SK-N-SH (cell line): ENCODE data around the gene FAIM2. TPM values are rescaled to one million over a fixed set of nuclear protein-coding genes. Genes with fewer than 3 reads are reported as not detected.

Experiments
- CTCF ChIA-PET: fragments of 300-600, 350-600 bp; formaldehyde crosslinking; extraction: SDS; loops from one replicate; lab custom pipeline; 2021; lab: Yijun Ruan, JAX
- POLR2A ChIA-PET: fragments of 350-600 bp; sonication (Branson Sonifier 250); formaldehyde crosslinking; extraction: SDS; loops from one replicate; lab custom pipeline; 2020; ENCODE audit warnings: antibody characterized with exemption, inconsistent platforms; lab: Yijun Ruan, JAX
- DNase-seq: peaks from one replicate; pipeline ENCODE4 v3.0.0; 2012
- H2AFZ ChIP-seq: fragments of 200-600 bp; sonication (generic); 2 replicates; pipeline ENCODE4 v1.8.1; 2016; ENCODE audit warnings: antibody characterized with exemption, mild to moderate bottlenecking, low read depth
- H3F3A ChIP-seq: fragments of 200-600 bp; sonication (generic); replicated peaks from 2 replicates; pipeline ENCODE3; 2016; ENCODE audit warnings: antibody characterized with exemption, mild to moderate bottlenecking; ENCODE audit not compliant: insufficient read depth
- H3K27ac ChIP-seq, 2 experiments: fragments of 200-500 bp in 1 of 2; fragments of 200-600 bp in 1 of 2; sonication (Bioruptor generic) in 1 of 2; sonication (generic), shearing (Covaris generic) in 1 of 2; 2 replicates each; pipeline versions ENCODE4 v1.5.1 to v1.6.1; 2014 to 2016; ENCODE audit warnings: low read depth in 2 of 2, inconsistent platforms in 1 of 2, low read length in 1 of 2, mild to moderate bottlenecking in 1 of 2, mixed read lengths in 1 of 2
- H3K27me3 ChIP-seq: fragments of 200-600 bp; sonication (generic), shearing (Covaris generic); 2 replicates; pipeline ENCODE4 v1.6.1; 2016; ENCODE audit warnings: mixed run types; ENCODE audit not compliant: insufficient read depth
- H3K36me3 ChIP-seq, 2 experiments: fragments of 200-500 bp in 1 of 2; fragments of 200-600 bp in 1 of 2; sonication (Bioruptor generic) in 1 of 2; sonication (generic) in 1 of 2; replicated peaks in 1 of 2; 2 replicates each; pipeline versions ENCODE3 to v1.5.1; 2014 to 2016; ENCODE audit warnings: low read length in 1 of 2, mild to moderate bottlenecking in 1 of 2; ENCODE audit not compliant: insufficient read depth in 2 of 2, control insufficient read depth in 1 of 2
- H3K4me1 ChIP-seq, 2 experiments: fragments of 200-500 bp in 1 of 2; fragments of 200-600 bp in 1 of 2; sonication (Bioruptor generic) in 1 of 2; sonication (generic), shearing (Covaris generic) in 1 of 2; 2 replicates each; pipeline versions ENCODE4 v1.5.1 to v1.6.1; 2014 to 2016; ENCODE audit warnings: low read depth in 1 of 2, low read length in 1 of 2, mixed run types in 1 of 2; ENCODE audit not compliant: insufficient read depth in 2 of 2, control insufficient read depth in 1 of 2
- H3K4me2 ChIP-seq: fragments of 200-600 bp; sonication (generic), shearing (Covaris generic); 2 replicates; pipeline ENCODE4 v1.6.1; 2017; ENCODE audit warnings: mixed run types
- H3K4me3 ChIP-seq, 2 experiments: fragments of 200-500 bp in 1 of 2; fragments of 200-600 bp in 1 of 2; sonication (Bioruptor generic) in 1 of 2; sonication (generic), shearing (Covaris generic) in 1 of 2; 2 replicates each; pipeline versions ENCODE4 v1.5.1 to v1.8.1; 2014 to 2016; ENCODE audit warnings: low read depth in 2 of 2, inconsistent platforms in 1 of 2, low read length in 1 of 2, mild to moderate bottlenecking in 1 of 2, mixed read lengths in 1 of 2, moderate library complexity in 1 of 2
- H3K79me2 ChIP-seq: fragments of 200-600 bp; sonication (generic); 2 replicates; pipeline ENCODE4 v1.8.1; 2017; ENCODE audit warnings: mild to moderate bottlenecking; ENCODE audit not compliant: insufficient read depth
- H3K9ac ChIP-seq: fragments of 200-600 bp; sonication (generic); 2 replicates; pipeline ENCODE4 v1.6.1; 2017; ENCODE audit warnings: mixed run types
- H3K9me2 ChIP-seq: fragments of 200-600 bp; sonication (generic); 2 replicates; pipeline ENCODE4 v1.6.1; 2017; ENCODE audit warnings: mixed run types
- H3K9me3 ChIP-seq: fragments of 200-600 bp; sonication (generic); 2 replicates; pipeline ENCODE4 v1.6.1; 2017; ENCODE audit warnings: mixed run types, mild to moderate bottlenecking, moderate library complexity
- H4K20me1 ChIP-seq: fragments of 200-600 bp; sonication (generic); 2 replicates; pipeline ENCODE4 v1.6.1; 2017; ENCODE audit warnings: mild to moderate bottlenecking, mixed run types; ENCODE audit not compliant: insufficient read depth
- EP300 ChIP-seq, 2 experiments: IDR thresholded peaks; 2 replicates each; pipeline versions ENCODE4 v1.4.0 to v1.6.1; 2012; ENCODE audit warnings: borderline replicate concordance in 1 of 2, low read depth in 1 of 2, low read length in 1 of 2
- FOSL2 ChIP-seq: IDR thresholded peaks from 2 replicates; pipeline ENCODE4 v1.4.0; 2012; ENCODE audit warnings: low read depth, mild to moderate bottlenecking, moderate library complexity, borderline replicate concordance
- FOXJ3 ChIP-seq: sonication (generic); formaldehyde crosslinking; IDR thresholded peaks from 2 replicates; pipeline ENCODE4 v1.5.1; 2020; ENCODE audit warnings: mild to moderate bottlenecking, missing genetic modification reagents
- FOXM1 ChIP-seq: IDR thresholded peaks from 2 replicates; pipeline ENCODE4 v1.4.0; 2012; ENCODE audit warnings: low read depth, mild to moderate bottlenecking
- MAX ChIP-seq: IDR thresholded peaks from 2 replicates; pipeline ENCODE4 v1.4.0; 2012; ENCODE audit warnings: low read depth
- NFIC ChIP-seq: IDR thresholded peaks from 2 replicates; pipeline ENCODE4 v1.4.0; 2012; ENCODE audit warnings: borderline replicate concordance
- RFX5 ChIP-seq: IDR thresholded peaks from 2 replicates; pipeline ENCODE4 v1.6.1; 2012; ENCODE audit warnings: mild to moderate bottlenecking, improper control_type of control experiment, low read length
- SIN3A ChIP-seq: IDR thresholded peaks from 2 replicates; pipeline ENCODE4 v1.6.1; 2012; ENCODE audit warnings: low read depth, mild to moderate bottlenecking, low read length, moderate library complexity, borderline replicate concordance
- SMC3 ChIP-seq: IDR thresholded peaks from 2 replicates; pipeline ENCODE4 v1.6.1; 2012; ENCODE audit warnings: low read depth, low read length, improper control_type of control experiment
- TAF1 ChIP-seq: IDR thresholded peaks from 2 replicates; pipeline ENCODE4 v1.6.1; 2012; ENCODE audit warnings: low read depth, mild to moderate bottlenecking, low read length, moderate library complexity, borderline replicate concordance
- TCF12 ChIP-seq: IDR thresholded peaks from 2 replicates; pipeline ENCODE4 v1.4.0; 2012
- USF2 ChIP-seq: fragments of 150-350 bp; IDR thresholded peaks from 2 replicates; pipeline ENCODE4 v1.6.1; 2017; ENCODE audit warnings: antibody characterized with exemption, low read length, low read depth, borderline replicate concordance
- YY1 ChIP-seq: IDR thresholded peaks from 2 replicates; pipeline ENCODE4 v1.4.0; 2012; ENCODE audit warnings: low read depth, mild to moderate bottlenecking
- WGBS: methylation state at CpG from one replicate; pipeline ENCODE4 v1.1.6; 2017; ENCODE audit warnings: low lambda C conversion rate; 5-methylcytosine and 5-hydroxymethylcytosine counted together
- polyA plus RNA-seq, 3 experiments: library from polyadenylated mRNA; depleted of rRNA; stranded (reverse); fragments of >200 nt; gene quantifications; 2 replicates each; pipeline ENCODE4 v1.2.3, GENCODE V29; 2012

Gene FAIM2
- polyA plus RNA-seq, 1 of the 3 experiments (the other 2 are of a cell fraction), result 11.3 TPM

- TF ChIP-seq FOXJ3 (CRISPR knock-in tag), result no peak
Measured at GRCh38 chr12:49924628-49925246, 21.0 kb upstream of the FAIM2 start (continued).

GRCh38 chr12:49923880-49924556, 20.3 kb upstream of the FAIM2 start:
- Histone ChIP-seq H3K9me2 (no peaks in the 10 kb centered on the region), H3K4me2 (no peak overlapping the region), H3K36me3 (no peaks in the 10 kb centered on the region), H3K4me3 (no peak overlapping the region), H3F3A (no peaks in the 10 kb centered on the region)
- no peak for DNase-seq
- TF ChIP-seq SMC3, result no peak
- no peak for TF ChIP-seq YY1
- TF ChIP-seq RFX5, result no peak
- TF ChIP-seq EP300 (IDR thresholded peaks at IDR 0.05; ENCODE audit: borderline replicate concordance in 1 of 2, low read depth in 1 of 2, low read length in 1 of 2), result no peak
- TF ChIP-seq SIN3A, result no peak
- TF ChIP-seq MAX, result no peak
- TF ChIP-seq TCF12, result no peak
- TF ChIP-seq TAF1, result no peak
- no peak for TF ChIP-seq FOSL2
- no peak for TF ChIP-seq USF2
- no peak for TF ChIP-seq NFIC
- no peak for TF ChIP-seq FOXM1
- TF ChIP-seq, all 33 proteins: peak for 0
- Histone ChIP-seq H4K20me1 (no peaks in the 10 kb centered on the region), H3K79me2 (no peaks in the 10 kb centered on the region), H3K9me3 (no peaks in the 10 kb centered on the region), H2AFZ (no peak overlapping the region), H3K27ac (no peak overlapping the region), H3K4me1 (0 out of 4 replicates have a peak, but pooled peaks cover 0 to 4% of the 10 kb centered on the region in 2 experiments), H3K9ac (no peak overlapping the region), H3K27me3 (no peaks in the 10 kb centered on the region)
- 86% methylated on average over 15 of the region's 15 CpGs for WGBS
- ChIA-PET CTCF (interaction anchor here (2.1 kb wide), 1 partner anchor 21 kb away, joined by 10 read pairs; no protein-coding TSS in a partner anchor), POLR2A (no interaction called here)
